Neuron (in vitro differentiated cells): ENCODE measurements around the gene PRDM10.

Experiments
- H2AFZ ChIP-seq: one replicate; pipeline ENCODE4 v1.6.1; 2013; ENCODE audit warnings: low read depth, mild to moderate bottlenecking, inconsistent platforms, low read length, moderate library complexity
- H3K27me3 ChIP-seq: one replicate; pipeline ENCODE4 v1.6.1; 2013; ENCODE audit warnings: low read length; ENCODE audit not compliant: insufficient read depth
- H3K36me3 ChIP-seq: one replicate; pipeline ENCODE4 v1.6.1; 2013; ENCODE audit warnings: low read length; ENCODE audit not compliant: insufficient read depth
- H3K4me1 ChIP-seq: one replicate; pipeline ENCODE4 v1.6.1; 2013; ENCODE audit warnings: low read length; ENCODE audit not compliant: insufficient read depth
- H3K4me3 ChIP-seq: 2 replicates; pipeline ENCODE4 v1.5.1; 2013; ENCODE audit warnings: mild to moderate bottlenecking, low read length, moderate library complexity
- H3K9me3 ChIP-seq: one replicate; pipeline ENCODE4 v1.6.1; 2013; ENCODE audit warnings: low read length

The PRDM10 gene

GRCh38 chr11:129928923-129929692 lies 73.5 kb downstream of the PRDM10 start:
- H3K4me3 ChIP-seq: no peak overlapping the region
- no peak overlapping the region for H2AFZ ChIP-seq
- no peaks in the 10 kb centered on the region for H3K4me1 ChIP-seq
- no peaks in the 10 kb centered on the region for H3K9me3 ChIP-seq
- H3K27me3 ChIP-seq: no peaks in the 10 kb centered on the region
- H3K36me3 ChIP-seq: peaks cover 12% of the 10 kb centered on the region

- H3K4me3 ChIP-seq: no peak overlapping the region
- H3K36me3 ChIP-seq: peaks cover 6% of the 10 kb centered on the region
- no peaks in the 10 kb centered on the region for H3K9me3 ChIP-seq
- H2AFZ ChIP-seq: no peak overlapping the region
- no peaks in the 10 kb centered on the region for H3K27me3 ChIP-seq
- no peaks in the 10 kb centered on the region for H3K4me1 ChIP-seq
Measured at GRCh38 chr11:129922674-129923073, 80.0 kb downstream of the PRDM10 start.

GRCh38 chr11:129918361-129918760 lies 84.3 kb downstream of the PRDM10 start:
- Histone ChIP-seq H2AFZ (no peak overlapping the region), H3K36me3 (peaks cover 36% of the 10 kb centered on the region), H3K9me3 (no peaks in the 10 kb centered on the region), H3K27me3 (no peaks in the 10 kb centered on the region), H3K4me3 (no peak overlapping the region), H3K4me1 (no peaks in the 10 kb centered on the region)

GRCh38 chr11:129917231-129917630 lies 85.4 kb downstream of the PRDM10 start:
- Histone ChIP-seq H3K36me3 (peaks cover 38% of the 10 kb centered on the region), H3K27me3 (no peaks in the 10 kb centered on the region), H2AFZ (no peak overlapping the region), H3K4me3 (no peak overlapping the region), H3K4me1 (no peaks in the 10 kb centered on the region), H3K9me3 (no peaks in the 10 kb centered on the region)

GRCh38 chr11:129911298-129911697 lies 91.3 kb downstream of the PRDM10 start:
- Histone ChIP-seq H3K36me3 (peaks cover 43% of the 10 kb centered on the region), H3K9me3 (no peaks in the 10 kb centered on the region)

GRCh38 chr11:129910360-129910759 lies 92.3 kb downstream of the PRDM10 start:
- H3K36me3 ChIP-seq: peaks cover 39% of the 10 kb centered on the region
- no peaks in the 10 kb centered on the region for H3K27me3 ChIP-seq
- no peak overlapping the region for H3K4me3 ChIP-seq
- no peaks in the 10 kb centered on the region for H3K9me3 ChIP-seq
- H3K4me1 ChIP-seq: no peaks in the 10 kb centered on the region
- no peak overlapping the region for H2AFZ ChIP-seq

More at GRCh38 chr11:129911298-129911697, 91.3 kb downstream of the PRDM10 start:
- no peak overlapping the region for H2AFZ ChIP-seq
- H3K4me3 ChIP-seq: no peak overlapping the region
- H3K4me1 ChIP-seq: no peaks in the 10 kb centered on the region
- H3K27me3 ChIP-seq: no peaks in the 10 kb centered on the region

- Histone ChIP-seq H3K27me3 (no peaks in the 10 kb centered on the region), H3K4me1 (no peaks in the 10 kb centered on the region), H3K36me3 (peaks cover 34% of the 10 kb centered on the region), H2AFZ (no peak overlapping the region), H3K4me3 (no peak overlapping the region), H3K9me3 (no peaks in the 10 kb centered on the region)
Measured at GRCh38 chr11:129905402-129905801, 97.2 kb downstream of the PRDM10 start.

GRCh38 chr11:129896062-129896461 lies 106.6 kb downstream of the PRDM10 start:
- peaks cover 27% of the 10 kb centered on the region for H3K36me3 ChIP-seq
- H3K4me1 ChIP-seq: peaks cover 11% of the 10 kb centered on the region
- no peaks in the 10 kb centered on the region for H3K9me3 ChIP-seq
- H2AFZ ChIP-seq: peak overlapping the region; percentile 88
- H3K27me3 ChIP-seq: no peaks in the 10 kb centered on the region
- H3K4me3 ChIP-seq: peak overlapping the region; percentile 98

- H2AFZ ChIP-seq: peak within 1 kb of the TSS; percentile 88
- peaks cover 33% of the 10 kb centered on the region for H3K36me3 ChIP-seq
- H3K4me3 ChIP-seq: peak within 1 kb of the TSS; percentile 98
- H3K4me1 ChIP-seq: peaks cover 11% of the 10 kb centered on the region
- no peaks in the 10 kb centered on the region for H3K27me3 ChIP-seq
- H3K9me3 ChIP-seq: no peaks in the 10 kb centered on the region
Measured at GRCh38 chr11:129895126-129896041, 107.3 kb downstream of the PRDM10 start, which contains the start of gene NFRKB. NFRKB (minus strand) TSS chr11:129895578; CDS start chr11:129892849, 2,729 bp downstream.

- peaks cover 11% of the 10 kb centered on the region for H3K4me1 ChIP-seq
- H3K9me3 ChIP-seq: no peaks in the 10 kb centered on the region
- peak overlapping the region; percentile 98 for H3K4me3 ChIP-seq
- peak overlapping the region; percentile 88 for H2AFZ ChIP-seq
- H3K27me3 ChIP-seq: no peaks in the 10 kb centered on the region
- H3K36me3 ChIP-seq: peaks cover 42% of the 10 kb centered on the region
Measured at GRCh38 chr11:129894278-129895125, 108.1 kb downstream of the PRDM10 start.

- H3K36me3 ChIP-seq: peaks cover 94% of the 10 kb centered on the region
- no peak overlapping the region for H2AFZ ChIP-seq
- H3K27me3 ChIP-seq: no peaks in the 10 kb centered on the region
- H3K9me3 ChIP-seq: no peaks in the 10 kb centered on the region
- no peak overlapping the region for H3K4me3 ChIP-seq
- no peaks in the 10 kb centered on the region for H3K4me1 ChIP-seq
Measured at GRCh38 chr11:129888451-129888850, 114.2 kb downstream of the PRDM10 start.

GRCh38 chr11:129885381-129885780 lies 117.3 kb downstream of the PRDM10 start:
- H3K9me3 ChIP-seq: no peaks in the 10 kb centered on the region
- no peaks in the 10 kb centered on the region for H3K27me3 ChIP-seq
- no peaks in the 10 kb centered on the region for H3K4me1 ChIP-seq
- no peak overlapping the region for H3K4me3 ChIP-seq
- H3K36me3 ChIP-seq: peaks cover 96% of the 10 kb centered on the region
- no peak overlapping the region for H2AFZ ChIP-seq
